Measurements from ENCODE around the gene CCL8. TPM values are rescaled to one million over a fixed set of nuclear protein-coding genes. Genes with fewer than 3 reads are reported as not detected.

Gene CCL8
- total RNA-seq = 1 to 10 TPM in 1 of 2 donors, not detected in 1; 4.2 TPM
- long read RNA-seq, partial matches to known transcripts = 0 of 2 reads
- long read RNA-seq, other reads (novel, unspliced or antisense) = 0 of 2 reads

GRCh38 chr17:34319039-34319483 lies at the start of gene CCL8:
TSS of gene CCL8 (plus strand) at chr17:34319435. CDS start at chr17:34319502, 67 bp downstream.
- no peak for ATAC-seq
- intact Hi-C loops (cut with DNase I, micrococcal nuclease) = no loop called here
- no peak for DNase-seq

DNA sequence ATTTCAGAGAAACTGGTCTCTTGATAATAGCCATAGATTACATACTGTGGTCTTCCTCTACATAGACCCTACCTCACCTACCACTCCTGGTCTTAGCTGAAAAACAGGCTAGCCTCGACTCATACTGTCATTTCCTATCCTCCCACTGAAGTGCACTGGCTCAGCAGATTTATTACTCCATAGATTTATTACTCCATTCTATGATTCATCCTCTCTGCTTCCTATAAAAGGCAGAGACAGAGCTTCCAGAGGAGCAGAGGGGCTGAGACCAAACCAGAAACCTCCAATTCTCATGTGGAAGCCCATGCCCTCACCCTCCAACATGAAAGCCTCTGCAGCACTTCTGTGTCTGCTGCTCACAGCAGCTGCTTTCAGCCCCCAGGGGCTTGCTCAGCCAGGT lies 49.3 kb upstream of the CCL8 start, which contains the start of gene CCL7:
CCL7 (plus strand) TSS at position 253 of the 400 bp plus-strand sequence; CDS start at position 323, 70 bp downstream.
- ATAC-seq (no peak), DNase-seq (no peak)
- intact Hi-C loops (cut with DNase I, micrococcal nuclease) = no loop called here

DNA sequence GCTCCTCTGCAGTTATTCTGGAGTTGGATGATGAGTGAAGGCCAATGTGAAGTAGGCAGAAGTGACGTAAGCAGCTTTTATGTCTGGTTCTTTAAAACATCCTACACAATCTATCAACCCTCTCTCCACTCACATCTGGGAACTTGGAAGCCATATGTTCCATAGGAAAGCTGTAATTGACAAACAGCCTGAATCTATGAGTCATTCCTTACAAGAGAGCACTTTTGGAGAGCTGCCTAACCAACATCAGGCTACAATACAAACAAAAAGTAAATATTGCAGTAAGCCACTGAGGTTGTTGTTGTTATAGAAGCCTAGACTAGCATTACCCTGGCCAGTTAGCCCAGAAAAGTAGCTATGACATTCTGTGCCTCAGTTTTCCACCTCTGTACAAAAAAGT lies 43.4 kb upstream of the CCL8 start:
- ATAC-seq (no peak), DNase-seq (no peak)
- intact Hi-C loops (cut with DNase I, micrococcal nuclease) = no loop called here

DNA sequence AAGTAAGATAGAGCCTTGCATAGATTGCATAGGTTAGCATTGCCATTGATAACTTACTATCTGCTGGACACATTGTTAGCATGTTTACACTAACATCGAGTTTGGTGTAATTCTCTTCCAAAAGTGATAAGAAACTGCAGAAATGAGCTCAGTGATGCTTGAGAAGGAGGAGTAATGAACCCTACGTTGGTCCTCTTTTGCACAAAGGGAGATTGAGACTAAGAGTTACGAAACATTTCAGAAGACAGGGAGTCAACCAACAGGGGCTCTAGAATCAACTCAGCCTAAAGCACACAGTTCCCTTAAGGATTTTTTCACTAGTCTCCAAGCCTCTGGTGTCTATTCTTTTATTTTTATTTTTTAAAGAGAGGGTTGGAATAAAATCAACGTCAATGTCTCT lies 42.4 kb upstream of the CCL8 start:
- ATAC-seq (no peak), DNase-seq (no peak)
- intact Hi-C loops (cut with DNase I, micrococcal nuclease) = no loop called here

GRCh38 chr17:34283571-34283970 lies 35.7 kb upstream of the CCL8 start:
- intact Hi-C loops (cut with DNase I, micrococcal nuclease) = no loop called here

GRCh38 chr17:34285286-34285792 lies 33.9 kb upstream of the CCL8 start, which contains the start of gene CCL11:
TSS of gene CCL11 (plus strand) at chr17:34285742. CDS start at chr17:34285809, 67 bp downstream.
- ATAC-seq (no peak), DNase-seq (no peak)
- intact Hi-C loops (cut with DNase I, micrococcal nuclease) = no loop called here

More at GRCh38 chr17:34283571-34283970, 35.7 kb upstream of the CCL8 start:
- ATAC-seq (no peak), DNase-seq (no peak)

DNA sequence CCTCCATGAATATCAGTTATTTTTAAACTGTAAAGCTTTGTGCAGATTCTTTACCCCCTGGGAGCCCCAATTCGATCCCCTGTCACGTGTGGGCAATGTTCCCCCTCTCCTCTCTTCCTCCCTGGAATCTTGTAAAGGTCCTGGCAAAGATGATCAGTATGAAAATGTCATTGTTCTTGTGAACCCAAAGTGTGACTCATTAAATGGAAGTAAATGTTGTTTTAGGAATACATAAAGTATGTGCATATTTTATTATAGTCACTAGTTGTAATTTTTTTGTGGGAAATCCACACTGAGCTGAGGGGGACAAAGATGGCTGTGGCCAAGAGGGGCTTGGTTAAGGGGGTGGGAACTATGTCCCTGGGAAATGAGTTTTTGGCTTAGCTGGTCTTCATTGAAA lies 31.4 kb upstream of the CCL8 start:
- intact Hi-C loops (cut with DNase I, micrococcal nuclease) = no loop called here
- DNase-seq (no peak), ATAC-seq (no peak)

DNA sequence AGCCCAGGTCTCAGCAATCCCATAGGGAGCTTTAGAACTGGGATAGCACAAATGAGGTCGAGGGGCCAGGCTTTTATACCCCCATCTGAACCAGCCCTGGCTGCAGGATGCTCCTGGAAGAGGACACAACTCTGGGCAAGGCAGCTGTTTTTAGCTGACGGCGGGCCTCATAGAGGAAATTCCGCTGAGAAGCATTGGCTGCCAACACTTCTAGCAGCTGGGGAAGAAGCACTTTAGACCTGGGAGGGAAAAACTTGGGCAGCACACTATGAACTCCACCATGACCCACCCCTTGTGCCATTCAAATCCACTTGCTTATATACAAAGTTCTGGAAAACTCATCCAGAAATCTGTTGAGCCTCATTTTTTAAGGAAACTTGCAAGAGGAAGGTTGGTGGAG lies 28.6 kb upstream of the CCL8 start:
- no peak for DNase-seq
- ATAC-seq = no peak
- intact Hi-C loops (cut with DNase I, micrococcal nuclease) = no loop called here

DNA sequence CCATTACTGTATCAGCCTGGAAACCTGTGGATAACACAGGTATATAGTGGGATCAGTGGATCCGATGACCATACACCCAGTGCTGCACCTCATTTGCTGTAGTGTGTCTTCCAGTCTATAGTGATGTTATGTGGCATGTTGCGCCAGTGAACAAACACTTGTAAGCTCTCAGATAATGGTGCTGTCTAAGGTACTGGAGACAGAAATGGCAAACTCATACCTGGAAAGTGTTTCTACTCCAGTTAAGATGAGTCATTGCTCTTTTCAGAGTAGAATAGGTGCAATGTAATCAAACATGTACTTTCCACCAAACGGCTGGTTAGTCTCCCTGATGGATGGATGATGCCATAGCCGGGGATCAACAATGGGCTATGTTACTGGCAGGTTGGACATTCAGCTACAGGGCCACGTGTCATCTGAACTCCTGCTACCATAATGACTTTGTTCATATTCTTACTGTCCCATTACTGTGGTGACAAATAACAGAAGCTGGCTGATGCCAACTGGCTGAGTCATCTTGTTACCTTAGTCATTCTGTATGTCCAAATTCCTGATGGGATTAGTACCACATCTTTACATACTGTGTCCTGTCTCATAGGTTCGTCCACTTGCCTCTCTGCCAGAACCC lies 27.4 kb upstream of the CCL8 start:
- intact Hi-C loops (cut with DNase I, micrococcal nuclease) = no loop called here
- DNase-seq (no peak), ATAC-seq (no peak)

GRCh38 chr17:34299027-34299426 lies 20.2 kb upstream of the CCL8 start:
- ATAC-seq = no peak
- no peak for DNase-seq
- intact Hi-C loops (cut with DNase I, micrococcal nuclease) = no loop called here

- intact Hi-C loops (cut with DNase I, micrococcal nuclease) = no loop called here
- DNase-seq (no peak), ATAC-seq (no peak)
These were observed 19.2 kb upstream of the CCL8 start for GRCh38 chr17:34299956-34300577.

DNA sequence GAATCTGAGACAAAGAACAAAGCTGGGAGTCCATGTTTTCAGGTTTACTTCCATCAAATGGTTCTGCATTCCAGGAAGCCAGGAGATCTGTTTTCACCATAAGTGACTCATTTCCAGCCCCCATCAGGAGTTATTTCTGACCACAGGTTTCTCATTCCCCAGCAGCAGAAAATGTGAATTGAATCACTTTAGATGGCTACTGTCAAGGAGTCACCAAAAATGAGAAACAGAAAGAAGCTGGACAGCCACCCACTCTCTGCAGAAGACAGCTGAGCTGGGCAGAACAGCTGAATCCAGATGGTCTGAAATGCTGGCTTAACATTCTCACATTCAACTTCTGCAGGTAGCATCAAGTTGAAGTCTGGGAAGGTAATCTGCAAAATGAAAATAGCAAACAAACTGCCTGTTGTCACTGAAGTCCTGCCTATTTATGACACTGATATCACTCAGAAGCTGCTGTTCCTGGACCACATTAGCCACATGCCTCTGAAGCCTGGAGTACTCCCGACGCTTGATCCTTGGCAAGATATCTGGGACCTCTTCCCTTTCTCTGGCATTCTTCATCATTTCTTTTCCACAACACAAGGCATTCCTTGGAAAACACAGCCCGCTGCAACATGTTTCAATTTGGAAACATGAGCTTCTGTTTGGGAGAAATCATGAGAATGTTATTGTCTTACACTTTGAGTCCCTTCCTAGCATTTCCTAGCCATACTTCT lies 18.4 kb upstream of the CCL8 start:
- ATAC-seq (no peak), DNase-seq (no peak)
- intact Hi-C loops (cut with DNase I, micrococcal nuclease) = no loop called here

DNA sequence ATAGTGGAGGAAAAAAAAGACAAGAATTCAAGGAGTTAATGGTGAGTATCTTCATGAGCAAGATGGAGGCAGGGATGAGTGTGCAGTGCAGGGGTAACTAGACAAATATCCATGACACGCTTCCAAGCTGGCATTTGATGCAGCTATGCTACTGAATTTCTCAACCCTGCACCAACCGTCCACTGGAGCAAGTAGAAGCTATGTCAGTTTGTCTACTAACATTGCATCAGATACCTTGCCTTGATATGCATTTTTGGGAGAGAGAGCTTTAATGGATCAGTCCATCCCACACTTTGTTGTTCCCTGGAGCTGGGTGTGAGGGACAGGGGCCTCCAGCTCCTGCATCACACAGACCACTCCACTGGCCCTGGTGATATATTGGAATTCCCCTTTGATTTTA lies 17.2 kb upstream of the CCL8 start:
- no peak for ATAC-seq
- no peak for DNase-seq
- intact Hi-C loops (cut with DNase I, micrococcal nuclease) = no loop called here

GRCh38 chr17:34302636-34303035 lies 16.6 kb upstream of the CCL8 start:
- intact Hi-C loops (cut with DNase I, micrococcal nuclease) = no loop called here
- ATAC-seq (no peak), DNase-seq (no peak)

DNA sequence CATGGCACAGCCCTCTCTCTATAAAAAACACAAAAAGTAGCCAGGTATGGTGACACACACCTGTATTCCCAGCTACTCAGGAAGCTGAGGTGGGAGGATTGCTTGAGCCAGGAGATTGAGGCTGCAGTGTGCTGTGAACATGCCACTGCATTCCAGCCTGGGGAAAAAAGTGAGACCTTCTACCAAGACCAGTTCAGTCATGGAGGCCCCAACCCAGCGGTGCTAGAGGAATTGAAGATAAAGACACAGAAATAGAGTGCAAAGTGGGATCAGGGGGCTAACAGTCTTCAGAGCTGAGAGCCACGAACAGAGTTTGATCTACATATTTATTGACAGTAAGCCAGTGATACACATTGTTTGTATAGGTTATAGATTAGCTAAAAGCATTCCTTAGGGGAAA lies 15.6 kb upstream of the CCL8 start:
- intact Hi-C loops (cut with DNase I, micrococcal nuclease) = no loop called here
- ATAC-seq (no peak), DNase-seq (no peak)

DNA sequence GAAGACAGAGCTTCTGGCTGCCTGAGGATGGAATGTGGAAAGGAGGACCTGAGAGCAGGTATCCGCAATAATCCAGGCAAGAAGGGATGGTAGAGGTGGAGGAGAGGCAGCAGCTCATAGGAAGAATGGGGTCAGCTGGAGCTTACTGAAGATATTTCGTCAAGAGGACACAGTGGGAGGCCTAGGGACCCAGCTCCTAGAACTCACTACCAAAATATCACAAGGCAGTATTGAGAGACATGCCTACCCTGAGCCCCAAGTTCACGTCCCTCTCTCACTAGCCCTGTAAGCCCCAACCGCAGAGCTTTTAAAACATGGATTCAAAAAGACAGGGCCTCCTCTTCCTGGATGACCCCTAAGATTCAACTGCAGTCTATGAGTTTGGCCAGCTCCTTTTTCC lies 14.2 kb upstream of the CCL8 start:
- intact Hi-C loops (cut with DNase I, micrococcal nuclease) = no loop called here
- DNase-seq (no peak), ATAC-seq (no peak)

- ATAC-seq = no peak
- intact Hi-C loops (cut with DNase I, micrococcal nuclease) = no loop called here
- DNase-seq = no peak
These were observed 13.6 kb upstream of the CCL8 start for GRCh38 chr17:34305606-34306005.

GRCh38 chr17:34306466-34306865 lies 12.8 kb upstream of the CCL8 start:
- DNase-seq = no peak
- intact Hi-C loops (cut with DNase I, micrococcal nuclease) = no loop called here
- ATAC-seq = no peak

- no peak for ATAC-seq
- no peak for DNase-seq
- intact Hi-C loops (cut with DNase I, micrococcal nuclease) = no loop called here
These were observed 12.1 kb upstream of the CCL8 start for GRCh38 chr17:34307110-34307509.

DNA sequence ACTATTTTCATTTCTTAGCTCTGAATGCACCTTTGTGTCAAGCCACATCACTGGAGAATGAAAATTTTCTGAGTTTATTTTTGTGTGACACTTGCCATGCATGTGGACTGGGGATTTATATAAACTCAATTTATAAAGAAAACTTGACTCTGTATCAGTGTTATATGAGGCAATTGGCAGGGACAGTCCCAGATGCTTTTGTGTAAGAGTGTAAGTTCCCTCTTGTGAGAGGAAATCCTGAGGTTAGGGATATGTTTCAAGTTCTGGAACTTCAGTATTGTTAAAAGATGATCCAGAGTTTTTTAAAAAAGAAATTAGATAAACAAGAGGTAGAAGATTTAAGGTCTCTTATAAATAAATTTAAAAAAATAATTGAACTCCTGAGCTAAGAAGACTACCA lies 10.9 kb upstream of the CCL8 start:
- intact Hi-C loops (cut with DNase I, micrococcal nuclease) = no loop called here
- no peak for ATAC-seq

More for the DNA sequence above, 10.9 kb upstream of the CCL8 start:
- no peak for DNase-seq
